OCI-LY3 (cell line): ENCODE measurements around the gene CXCL5.

Source experiments
- H2AFZ ChIP-seq: fragments of 200-600, 300-600 bp; shearing (Covaris generic); 2 replicates; pipeline ENCODE4 v1.6.0; 2014; ENCODE audit warnings: antibody characterized with exemption, low read depth, low read length
- H3K27ac ChIP-seq: fragments of 200-600, 300-600 bp; sonication (generic); 2 replicates; pipeline ENCODE4 v1.5.1; 2014; ENCODE audit warnings: mild to moderate bottlenecking, low read length, moderate library complexity, mixed read lengths
- H3K27me3 ChIP-seq: fragments of 200-600, 300-600 bp; sonication (generic); 2 replicates; pipeline ENCODE4 v1.6.1; 2014; ENCODE audit warnings: low read depth, low read length, mixed read lengths
- H3K36me3 ChIP-seq: fragments of 200-600, 300-600 bp; sonication (generic); replicated peaks from 2 replicates; pipeline ENCODE3; 2014; ENCODE audit warnings: low read depth, low read length, mixed read lengths
- H3K4me1 ChIP-seq: fragments of 300-600, 200-600 bp; sonication (generic); 2 replicates; pipeline ENCODE4 v1.6.1; 2014; ENCODE audit warnings: low read length, mixed read lengths
- H3K4me2 ChIP-seq: fragments of 200-600, 300-600 bp; sonication (generic); 2 replicates; pipeline ENCODE4 v1.6.1; 2014; ENCODE audit warnings: low read length, mixed read lengths
- H3K4me3 ChIP-seq: fragments of 300-600, 200-600 bp; sonication (generic); 2 replicates; pipeline ENCODE4 v1.5.1; 2014; ENCODE audit warnings: antibody characterized with exemption, mild to moderate bottlenecking, low read length, moderate library complexity
- H3K79me2 ChIP-seq: fragments of 300-600, 200-600 bp; shearing (Covaris generic); 2 replicates; pipeline ENCODE4 v1.6.1; 2014; ENCODE audit warnings: mild to moderate bottlenecking, low read length, mixed read lengths
- H3K9ac ChIP-seq: fragments of 300-600, 200-600 bp; shearing (Covaris generic); 2 replicates; pipeline ENCODE4 v1.6.0; 2014; ENCODE audit warnings: mild to moderate bottlenecking, low read length, moderate library complexity
- H3K9me3 ChIP-seq: fragments of 200-600, 300-600 bp; shearing (Covaris generic); 2 replicates; pipeline ENCODE4 v1.6.1; 2014; ENCODE audit warnings: low read length, mixed read lengths; ENCODE audit not compliant: insufficient read depth
- H4K20me1 ChIP-seq: fragments of 200-600, 300-600 bp; sonication (generic); 2 replicates; pipeline ENCODE4 v1.6.1; 2016; ENCODE audit warnings: low read length, mixed read lengths; ENCODE audit not compliant: insufficient read depth
- EZH2phosphoT487 ChIP-seq: fragments of 200-600 bp; shearing (Covaris generic); IDR thresholded peaks from 2 replicates; pipeline ENCODE4 v1.6.1; 2018; ENCODE audit warnings: antibody characterized with exemption, mixed run types, low read depth
- TF ChIP-seq, protein P1 (sequence below): fragments of 200-600, 300-600 bp; sonication (generic); IDR thresholded peaks from 2 replicates; pipeline ENCODE4 v1.5.1; 2014; ENCODE audit warnings: antibody characterized with exemption, low read length, low read depth

Gene CXCL5

DNA sequence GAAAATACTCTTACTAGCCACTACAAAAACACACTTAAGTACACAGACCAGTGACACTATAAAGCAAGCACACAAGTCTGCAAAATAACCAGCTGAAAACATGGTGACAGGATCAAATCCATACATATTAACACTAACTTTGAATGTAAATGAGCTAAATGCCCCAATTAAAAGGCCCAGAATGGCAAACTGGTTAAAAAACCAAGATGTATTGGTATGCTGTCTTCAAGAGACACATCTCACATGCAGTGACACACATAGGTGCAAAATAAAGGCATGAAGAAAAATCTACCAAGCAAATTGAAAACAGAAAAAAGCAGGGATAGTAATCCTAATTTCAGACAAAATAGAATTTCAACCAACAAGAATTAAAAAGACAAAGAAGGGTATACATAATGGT lies 27.5 kb downstream of the CXCL5 start:
- Histone ChIP-seq H3K9me3 (no peaks in the 10 kb centered on the region), H3K4me2 (no peak overlapping the region), H3K36me3 (no peaks in the 10 kb centered on the region), H3K9ac (no peak overlapping the region), H3K27ac (no peak overlapping the region), H4K20me1 (no peaks in the 10 kb centered on the region), H2AFZ (no peak overlapping the region), H3K4me1 (no peaks in the 10 kb centered on the region), H3K27me3 (no peaks in the 10 kb centered on the region), H3K4me3 (no peak overlapping the region), H3K79me2 (no peaks in the 10 kb centered on the region)
- no peak for TF ChIP-seq EZH2phosphoT487

DNA sequence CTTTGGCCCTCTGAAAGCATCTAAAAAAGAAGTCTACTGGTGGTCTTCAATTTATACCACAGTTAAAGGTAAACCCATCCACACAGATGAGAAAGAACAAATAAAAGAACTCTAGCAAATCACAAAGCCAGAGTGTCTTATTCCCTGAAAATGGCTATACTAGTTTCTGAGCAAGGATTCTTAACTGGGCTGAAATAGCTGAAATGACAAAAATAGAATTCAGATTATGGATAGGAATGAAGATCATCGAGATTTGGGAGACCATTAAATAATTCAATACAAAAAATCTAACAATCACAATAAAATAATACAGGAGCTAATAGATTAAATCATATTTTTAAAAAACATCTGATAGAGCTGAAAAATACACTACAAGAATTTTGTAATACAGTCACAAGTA lies 28.5 kb downstream of the CXCL5 start:
- Histone ChIP-seq H2AFZ (no peak overlapping the region), H3K27ac (no peak overlapping the region), H3K27me3 (no peaks in the 10 kb centered on the region), H4K20me1 (no peaks in the 10 kb centered on the region), H3K36me3 (no peaks in the 10 kb centered on the region), H3K4me1 (no peaks in the 10 kb centered on the region), H3K79me2 (no peaks in the 10 kb centered on the region), H3K4me2 (no peak overlapping the region), H3K9me3 (no peaks in the 10 kb centered on the region), H3K4me3 (no peak overlapping the region), H3K9ac (no peak overlapping the region)
- TF ChIP-seq, protein P1, sequence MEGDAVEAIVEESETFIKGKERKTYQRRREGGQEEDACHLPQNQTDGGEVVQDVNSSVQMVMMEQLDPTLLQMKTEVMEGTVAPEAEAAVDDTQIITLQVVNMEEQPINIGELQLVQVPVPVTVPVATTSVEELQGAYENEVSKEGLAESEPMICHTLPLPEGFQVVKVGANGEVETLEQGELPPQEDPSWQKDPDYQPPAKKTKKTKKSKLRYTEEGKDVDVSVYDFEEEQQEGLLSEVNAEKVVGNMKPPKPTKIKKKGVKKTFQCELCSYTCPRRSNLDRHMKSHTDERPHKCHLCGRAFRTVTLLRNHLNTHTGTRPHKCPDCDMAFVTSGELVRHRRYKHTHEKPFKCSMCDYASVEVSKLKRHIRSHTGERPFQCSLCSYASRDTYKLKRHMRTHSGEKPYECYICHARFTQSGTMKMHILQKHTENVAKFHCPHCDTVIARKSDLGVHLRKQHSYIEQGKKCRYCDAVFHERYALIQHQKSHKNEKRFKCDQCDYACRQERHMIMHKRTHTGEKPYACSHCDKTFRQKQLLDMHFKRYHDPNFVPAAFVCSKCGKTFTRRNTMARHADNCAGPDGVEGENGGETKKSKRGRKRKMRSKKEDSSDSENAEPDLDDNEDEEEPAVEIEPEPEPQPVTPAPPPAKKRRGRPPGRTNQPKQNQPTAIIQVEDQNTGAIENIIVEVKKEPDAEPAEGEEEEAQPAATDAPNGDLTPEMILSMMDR, result no peak
- no peak for TF ChIP-seq EZH2phosphoT487

DNA sequence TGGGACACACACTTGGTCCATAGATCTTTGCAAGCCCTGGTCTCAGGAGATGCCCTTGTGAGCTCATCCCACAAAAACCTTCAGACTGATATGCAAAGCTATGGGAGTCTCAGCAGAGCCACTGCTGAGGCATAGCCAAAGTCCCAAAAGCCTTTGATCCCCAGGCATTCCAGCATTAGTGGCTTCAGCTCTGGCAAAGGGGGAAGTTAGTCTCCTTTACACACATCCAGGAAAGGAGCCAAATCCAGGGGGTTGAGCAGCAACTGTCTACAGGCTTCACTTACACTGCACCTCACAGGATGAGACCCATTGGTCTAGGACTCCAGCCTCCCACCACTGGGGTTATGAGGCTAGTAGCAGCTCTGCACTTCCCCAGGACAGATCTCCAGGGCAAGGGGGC lies 30.6 kb downstream of the CXCL5 start:
- Histone ChIP-seq H2AFZ (no peak overlapping the region), H3K27ac (no peak overlapping the region), H3K36me3 (no peaks in the 10 kb centered on the region), H3K4me2 (no peak overlapping the region), H3K27me3 (no peaks in the 10 kb centered on the region), H3K79me2 (no peaks in the 10 kb centered on the region), H3K4me3 (no peak overlapping the region), H3K4me1 (no peaks in the 10 kb centered on the region), H3K9ac (no peak overlapping the region), H3K9me3 (no peaks in the 10 kb centered on the region), H4K20me1 (no peaks in the 10 kb centered on the region)
- TF ChIP-seq, protein P1, result no peak
- no peak for TF ChIP-seq EZH2phosphoT487

DNA sequence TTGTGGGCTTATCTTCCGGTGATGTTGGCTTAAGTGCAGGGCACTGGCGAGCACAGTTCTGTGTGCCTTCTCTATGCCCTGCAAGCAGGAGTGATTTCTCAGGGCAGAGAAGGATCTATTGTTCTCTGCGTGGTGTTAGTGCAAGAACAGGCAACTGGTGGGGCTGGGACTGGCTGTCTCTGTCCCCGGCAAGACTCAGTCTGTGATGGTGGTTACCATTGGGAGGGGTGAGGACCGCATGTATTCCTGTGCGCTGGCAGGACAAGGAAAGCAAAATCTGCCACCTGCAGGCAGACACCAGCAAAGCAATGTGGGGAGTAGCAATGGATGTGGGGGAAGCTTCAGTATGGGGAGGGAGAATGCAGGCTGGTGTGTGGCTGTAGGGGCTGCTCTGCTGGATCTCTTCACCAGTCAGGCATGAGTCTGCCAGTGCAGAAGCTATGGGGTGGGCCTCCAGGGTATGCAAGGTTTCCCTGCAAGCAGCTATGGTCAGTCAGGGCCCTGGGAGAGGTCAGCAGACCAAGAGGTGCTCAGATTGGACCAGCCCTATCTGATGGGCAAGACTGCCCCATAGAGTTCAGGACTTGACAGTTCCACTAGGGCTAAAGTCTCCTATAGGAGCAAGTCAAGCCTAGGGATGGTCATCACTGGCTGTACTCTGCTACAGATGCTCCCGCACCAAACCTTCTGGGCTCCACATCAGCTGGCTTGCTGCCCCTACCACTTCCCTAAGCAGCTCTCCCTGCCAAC lies 33.4 kb downstream of the CXCL5 start:
- no peak overlapping the region for H3K4me3 ChIP-seq
- no peaks in the 10 kb centered on the region for H3K4me1 ChIP-seq
- no peaks in the 10 kb centered on the region for H3K27me3 ChIP-seq
- no peaks in the 10 kb centered on the region for H3K36me3 ChIP-seq
- H3K9ac ChIP-seq, result no peak overlapping the region
- no peak overlapping the region for H2AFZ ChIP-seq
- H3K9me3 ChIP-seq, result no peaks in the 10 kb centered on the region
- no peak for TF ChIP-seq EZH2phosphoT487
- TF ChIP-seq, protein P1, result no peak; the same call in 1 of the 2 replicates
- no peak overlapping the region for H3K27ac ChIP-seq
- H3K4me2 ChIP-seq, result no peak overlapping the region
- H3K79me2 ChIP-seq, result no peaks in the 10 kb centered on the region
- no peaks in the 10 kb centered on the region for H4K20me1 ChIP-seq
